Fibroblast of pulmonary artery (primary cell): ENCODE measurements around the gene CCDC82.

ENCODE experiments used
- DNase-seq: peaks from one replicate; pipeline ENCODE4 v3.0.0-alpha.2; 2010; ENCODE audit warnings: low read depth
- H3K4me3 ChIP-seq: replicated peaks from 2 replicates; pipeline ENCODE4 v1.5.1; 2011; ENCODE audit warnings: low read depth, mild to moderate bottlenecking, control low read depth, low read length, moderate library complexity
- CTCF ChIP-seq: IDR thresholded peaks from 2 replicates; pipeline ENCODE4 v1.5.1; 2011; ENCODE audit warnings: mild to moderate bottlenecking, control low read depth, low read length, inconsistent platforms; ENCODE audit errors: missing control alignments

The CCDC82 gene

GRCh38 chr11:96397863-96398262, 8.2 kb upstream of the CCDC82 start:
- DNase-seq = no peak
- TF ChIP-seq CTCF = no peak

GRCh38 chr11:96396637-96397036, 6.9 kb upstream of the CCDC82 start:
- no peak for DNase-seq
- no peak for TF ChIP-seq CTCF

More at GRCh38 chr11:96397863-96398262, 8.2 kb upstream of the CCDC82 start:
- H3K4me3 ChIP-seq = no peak overlapping the region

GRCh38 chr11:96394773-96395172, 5.1 kb upstream of the CCDC82 start:
- TF ChIP-seq CTCF = no peak
- DNase-seq = no peak
- no peak overlapping the region for H3K4me3 ChIP-seq

More at GRCh38 chr11:96396637-96397036, 6.9 kb upstream of the CCDC82 start:
- H3K4me3 ChIP-seq = no peak overlapping the region

GRCh38 chr11:96393753-96394348, 4.1 kb upstream of the CCDC82 start:
- DNase-seq = peak; percentile 75
- H3K4me3 ChIP-seq = no peak overlapping the region
- TF ChIP-seq CTCF = peak; percentile 75

- TF ChIP-seq CTCF = peak; percentile 15
- no peak overlapping the region for H3K4me3 ChIP-seq
- peak; percentile 7 for DNase-seq
Observed at GRCh38 chr11:96391698-96392307, 2.1 kb upstream of the CCDC82 start.

GRCh38 chr11:96390488-96390792, 728 bp upstream of the CCDC82 start:
- TF ChIP-seq CTCF = no peak
- peak; percentile 72 for DNase-seq
- H3K4me3 ChIP-seq = peak overlapping the region; percentile 87
